ENCODE results near the gene SSTR3. TPM values are rescaled to one million over a fixed set of nuclear protein-coding genes. Genes with fewer than 3 reads are reported as not detected.

Gene SSTR3
- total and polyA plus RNA-seq, 9 of the 15 experiments (the other 6 are each of a cell fraction or from before 2014, with no cell fraction given), result 0.03 TPM; not detected in 8

- TF ChIP-seq, protein P1, sequence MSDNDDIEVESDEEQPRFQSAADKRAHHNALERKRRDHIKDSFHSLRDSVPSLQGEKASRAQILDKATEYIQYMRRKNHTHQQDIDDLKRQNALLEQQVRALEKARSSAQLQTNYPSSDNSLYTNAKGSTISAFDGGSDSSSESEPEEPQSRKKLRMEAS (CRISPR knock-in tag; IDR thresholded peaks at IDR 0.05), result peak; percentile 81
- TF ChIP-seq ARID1B (IDR thresholded peaks at IDR 0.05) (no peak), NR2C2 (CRISPR knock-in tag; IDR thresholded peaks at IDR 0.05) (no peak), NR2C2 (tag; IDR thresholded peaks at IDR 0.05) (peak; percentile 12; the same call in 1 of the 2 replicates), ZKSCAN8 (CRISPR knock-in tag; IDR thresholded peaks at IDR 0.05) (no peak), TCFL5 (CRISPR knock-in tag; conservative IDR thresholded peaks at IDR 0.05) (no peak), POLR2G (IDR thresholded peaks at IDR 0.05; ENCODE audit: low read depth, low read length) (no peak), MAZ (CRISPR knock-in tag; conservative IDR thresholded peaks at IDR 0.05 in 1 of 2, IDR thresholded peaks at IDR 0.05 in 1 of 2) (0 out of 4 replicates have a peak, but pooled peaks of 1 of the 2 experiments have one; percentile 40), SPI1 (IDR thresholded peaks at IDR 0.05; ENCODE audit: borderline replicate concordance, low read depth, low read length) (peak; percentile 85; the same call in 1 of the 2 replicates), ZNF561 (CRISPR knock-in tag; conservative IDR thresholded peaks at IDR 0.05) (no peak), ZNF175 (CRISPR knock-in tag; IDR thresholded peaks at IDR 0.05; ENCODE audit: low read depth) (no peak), CREB3L1 (IDR thresholded peaks at IDR 0.05; ENCODE audit: borderline replicate concordance, low read depth) (peak; percentile 43; the same call in 1 of the 2 replicates), PHF20 (IDR thresholded peaks at IDR 0.05; ENCODE audit: partially characterized antibody) (no peak), RAD51 (IDR thresholded peaks at IDR 0.05; ENCODE audit: borderline replicate concordance, low read depth) (0 out of 2 replicates have a peak, but pooled peaks have one; percentile 17), ZBTB17 (CRISPR knock-in tag; IDR thresholded peaks at IDR 0.05) (0 out of 2 replicates have a peak, but pooled peaks have one; percentile 26), USF1 (CRISPR knock-in tag; IDR thresholded peaks at IDR 0.05) (peak; percentile 63)
- TF ChIP-seq, protein P2, sequence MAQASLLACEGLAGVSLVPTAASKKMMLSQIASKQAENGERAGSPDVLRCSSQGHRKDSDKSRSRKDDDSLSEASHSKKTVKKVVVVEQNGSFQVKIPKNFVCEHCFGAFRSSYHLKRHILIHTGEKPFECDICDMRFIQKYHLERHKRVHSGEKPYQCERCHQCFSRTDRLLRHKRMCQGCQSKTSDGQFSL (CRISPR knock-in tag; IDR thresholded peaks at IDR 0.05), result 0 out of 2 replicates have a peak, but pooled peaks have one; percentile 21
- TF ChIP-seq, protein P2 (tag; IDR thresholded peaks at IDR 0.05), result no peak
- TF ChIP-seq, protein P3, sequence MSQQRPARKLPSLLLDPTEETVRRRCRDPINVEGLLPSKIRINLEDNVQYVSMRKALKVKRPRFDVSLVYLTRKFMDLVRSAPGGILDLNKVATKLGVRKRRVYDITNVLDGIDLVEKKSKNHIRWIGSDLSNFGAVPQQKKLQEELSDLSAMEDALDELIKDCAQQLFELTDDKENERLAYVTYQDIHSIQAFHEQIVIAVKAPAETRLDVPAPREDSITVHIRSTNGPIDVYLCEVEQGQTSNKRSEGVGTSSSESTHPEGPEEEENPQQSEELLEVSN (IDR thresholded peaks at IDR 0.05; ENCODE audit: borderline replicate concordance in 1 of 2, extremely low read depth in 1 of 2, insufficient read depth in 1 of 2, insufficient read length in 1 of 2, low read depth in 1 of 2, low read length in 1 of 2, poor library complexity in 1 of 2, severe bottlenecking in 1 of 2), result peak in 1 of 2 experiments; percentile 15
- TF ChIP-seq, protein P4, sequence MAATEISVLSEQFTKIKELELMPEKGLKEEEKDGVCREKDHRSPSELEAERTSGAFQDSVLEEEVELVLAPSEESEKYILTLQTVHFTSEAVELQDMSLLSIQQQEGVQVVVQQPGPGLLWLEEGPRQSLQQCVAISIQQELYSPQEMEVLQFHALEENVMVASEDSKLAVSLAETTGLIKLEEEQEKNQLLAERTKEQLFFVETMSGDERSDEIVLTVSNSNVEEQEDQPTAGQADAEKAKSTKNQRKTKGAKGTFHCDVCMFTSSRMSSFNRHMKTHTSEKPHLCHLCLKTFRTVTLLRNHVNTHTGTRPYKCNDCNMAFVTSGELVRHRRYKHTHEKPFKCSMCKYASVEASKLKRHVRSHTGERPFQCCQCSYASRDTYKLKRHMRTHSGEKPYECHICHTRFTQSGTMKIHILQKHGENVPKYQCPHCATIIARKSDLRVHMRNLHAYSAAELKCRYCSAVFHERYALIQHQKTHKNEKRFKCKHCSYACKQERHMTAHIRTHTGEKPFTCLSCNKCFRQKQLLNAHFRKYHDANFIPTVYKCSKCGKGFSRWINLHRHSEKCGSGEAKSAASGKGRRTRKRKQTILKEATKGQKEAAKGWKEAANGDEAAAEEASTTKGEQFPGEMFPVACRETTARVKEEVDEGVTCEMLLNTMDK (IDR thresholded peaks at IDR 0.05; ENCODE audit: borderline replicate concordance, insufficient read depth, low read depth, low read length, poor library complexity, severe bottlenecking), result no peak
These were observed 35.7 kb downstream of the SSTR3 start (continued) for GRCh38 chr22:37176464-37177061.

All from K562 (cell line).